UCSD-AML1 (cell line): ENCODE data around the gene OR2AG1.
"Not testable (repeated sequence)": the region's sequence is repeated elsewhere in the genome, so short reads cannot be mapped to it uniquely, and the experiment has no call there.

ENCODE experiments used
- DNase-seq: peaks from one replicate; lab custom pipeline; 2025; ENCODE audit not compliant: unreplicated experiment; lab: John Stamatoyannopoulos, UW

Gene OR2AG1

GRCh38 chr11:6790546-6790945 is 7.7 kb downstream of the OR2AG1 start:
- no peak for DNase-seq

GRCh38 chr11:6794639-6795038 is 11.8 kb downstream of the OR2AG1 start:
- DNase-seq: no peak

- DNase-seq: no peak
These were observed 16.6 kb downstream of the OR2AG1 start, which contains the start of gene OR6A2 for GRCh38 chr11:6799402-6799801. OR6A2 (minus strand) TSS chr11:6799689; CDS start chr11:6795708, 3,981 bp downstream.

GRCh38 chr11:6801075-6801474 is 18.3 kb downstream of the OR2AG1 start:
- not testable (repeated sequence) for DNase-seq

GRCh38 chr11:6812390-6813005 is 29.7 kb downstream of the OR2AG1 start:
- DNase-seq: no peak

GRCh38 chr11:6813656-6814055 is 30.8 kb downstream of the OR2AG1 start:
- no peak for DNase-seq

- DNase-seq: no peak
These were observed 34.9 kb downstream of the OR2AG1 start for GRCh38 chr11:6817694-6818093.

- DNase-seq: no peak
These were observed 36.1 kb downstream of the OR2AG1 start for GRCh38 chr11:6818967-6819366.

GRCh38 chr11:6824136-6824823 is 41.5 kb downstream of the OR2AG1 start:
- no peak for DNase-seq

GRCh38 chr11:6825231-6825744 is 42.5 kb downstream of the OR2AG1 start:
- no peak for DNase-seq

GRCh38 chr11:6828103-6828502 is 45.3 kb downstream of the OR2AG1 start:
- no peak for DNase-seq

GRCh38 chr11:6833356-6833755 is 50.5 kb downstream of the OR2AG1 start:
- DNase-seq: no peak

- no peak for DNase-seq
These were observed 51.2 kb downstream of the OR2AG1 start for GRCh38 chr11:6834021-6834420.
